Endothelial cell (in vitro differentiated cells): ENCODE measurements around the gene PIGA. TPM values are rescaled to one million over a fixed set of nuclear protein-coding genes. Genes with fewer than 3 reads are reported as not detected.

ENCODE experiments used
- DNase-seq: peaks from one replicate; pipeline ENCODE4 v3.0.0; 2021; ENCODE audit warnings: low spot score
- H3K27ac Mint-ChIP-seq: one replicate; pipeline ENCODE4 v1.8.0; 2021; ENCODE audit warnings: mixed read lengths, inconsistent platforms; ENCODE audit not compliant: unreplicated experiment
- H3K27me3 Mint-ChIP-seq: one replicate; pipeline ENCODE4 v1.8.0; 2021; ENCODE audit warnings: mild to moderate bottlenecking, moderate library complexity, mixed read lengths, inconsistent platforms; ENCODE audit not compliant: unreplicated experiment
- H3K36me3 Mint-ChIP-seq: one replicate; pipeline ENCODE4 v1.8.0; 2021; ENCODE audit warnings: mild to moderate bottlenecking, low read depth, mixed read lengths, inconsistent platforms; ENCODE audit not compliant: unreplicated experiment
- H3K4me1 Mint-ChIP-seq: one replicate; pipeline ENCODE4 v1.8.0; 2021; ENCODE audit warnings: mild to moderate bottlenecking, mixed read lengths, inconsistent platforms; ENCODE audit not compliant: unreplicated experiment
- H3K4me3 Mint-ChIP-seq: one replicate; pipeline ENCODE4 v1.8.0; 2021; ENCODE audit warnings: mild to moderate bottlenecking, mixed read lengths, inconsistent platforms; ENCODE audit not compliant: unreplicated experiment
- H3K9me3 Mint-ChIP-seq: one replicate; pipeline ENCODE4 v1.8.0; 2021; ENCODE audit warnings: mixed read lengths, inconsistent platforms; ENCODE audit not compliant: unreplicated experiment
- total RNA-seq: library from RNA; stranded (reverse); fragmentation: NEBNext Ultra II Directional; extraction: Animal tissue kit (Norgen Biotek cat#: 25700); gene quantifications from one replicate; pipeline ENCODE4 v1.2.1, GENCODE V29; 2021; ENCODE audit not compliant: unreplicated experiment
- TF ChIP-seq, protein P1 (sequence below): fragments of 200-600 bp; sonication (generic); IDR thresholded peaks from one replicate; pipeline ENCODE4 v1.5.0; 2021; ENCODE audit warnings: antibody characterized with exemption; ENCODE audit not compliant: unreplicated experiment

The PIGA gene
- total RNA-seq, 1 donor from 2014 or later: 12.8 TPM

DNA sequence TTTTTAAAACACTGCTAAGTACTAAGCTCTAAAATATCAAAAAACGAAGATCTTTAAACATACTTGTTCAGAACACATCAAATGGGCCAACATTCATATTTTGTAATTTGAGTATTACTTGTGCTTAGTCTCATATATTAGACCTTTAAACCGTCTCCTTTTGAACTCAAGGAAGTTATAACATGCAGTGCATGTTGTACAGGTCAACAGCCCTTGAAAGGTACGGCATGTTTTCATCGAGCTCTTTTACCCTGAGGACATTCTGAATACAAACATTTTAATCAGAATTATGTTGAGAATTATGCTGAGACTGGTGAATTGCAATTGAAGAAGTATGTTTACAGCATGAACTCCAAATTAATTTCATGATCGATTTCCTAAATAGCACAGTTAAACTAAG lies 12.9 kb downstream of the PIGA start:
- TF ChIP-seq, protein P1, sequence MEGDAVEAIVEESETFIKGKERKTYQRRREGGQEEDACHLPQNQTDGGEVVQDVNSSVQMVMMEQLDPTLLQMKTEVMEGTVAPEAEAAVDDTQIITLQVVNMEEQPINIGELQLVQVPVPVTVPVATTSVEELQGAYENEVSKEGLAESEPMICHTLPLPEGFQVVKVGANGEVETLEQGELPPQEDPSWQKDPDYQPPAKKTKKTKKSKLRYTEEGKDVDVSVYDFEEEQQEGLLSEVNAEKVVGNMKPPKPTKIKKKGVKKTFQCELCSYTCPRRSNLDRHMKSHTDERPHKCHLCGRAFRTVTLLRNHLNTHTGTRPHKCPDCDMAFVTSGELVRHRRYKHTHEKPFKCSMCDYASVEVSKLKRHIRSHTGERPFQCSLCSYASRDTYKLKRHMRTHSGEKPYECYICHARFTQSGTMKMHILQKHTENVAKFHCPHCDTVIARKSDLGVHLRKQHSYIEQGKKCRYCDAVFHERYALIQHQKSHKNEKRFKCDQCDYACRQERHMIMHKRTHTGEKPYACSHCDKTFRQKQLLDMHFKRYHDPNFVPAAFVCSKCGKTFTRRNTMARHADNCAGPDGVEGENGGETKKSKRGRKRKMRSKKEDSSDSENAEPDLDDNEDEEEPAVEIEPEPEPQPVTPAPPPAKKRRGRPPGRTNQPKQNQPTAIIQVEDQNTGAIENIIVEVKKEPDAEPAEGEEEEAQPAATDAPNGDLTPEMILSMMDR: no peak
- Mint-ChIP-seq H3K4me1 (no peaks in the 10 kb centered on the region), H3K27ac (no peak overlapping the region), H3K27me3 (no peaks in the 10 kb centered on the region), H3K4me3 (no peak overlapping the region), H3K36me3 (no peaks in the 10 kb centered on the region), H3K9me3 (no peaks in the 10 kb centered on the region)
- DNase-seq: no peak

DNA sequence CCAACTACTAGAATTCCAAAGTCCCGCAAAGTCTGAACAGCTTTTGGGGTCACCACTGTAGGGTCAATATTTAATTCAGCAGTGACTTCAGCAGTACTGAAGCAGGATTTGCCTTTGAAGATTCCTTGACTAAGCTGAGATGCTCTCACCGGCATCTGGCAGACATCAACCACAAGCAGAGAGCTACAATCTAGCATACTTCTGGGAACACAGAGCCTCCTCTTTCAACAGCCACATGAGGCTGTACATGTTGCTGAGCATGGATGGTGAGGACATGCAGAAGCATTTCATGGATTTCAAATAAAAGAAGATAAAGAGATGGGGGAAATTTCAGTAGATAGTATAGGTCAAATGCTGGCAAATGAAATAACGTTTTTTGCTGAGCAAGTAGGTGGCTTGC lies 13.3 kb downstream of the PIGA start:
- Mint-ChIP-seq H3K36me3 (no peaks in the 10 kb centered on the region), H3K27me3 (no peaks in the 10 kb centered on the region), H3K27ac (no peak overlapping the region), H3K4me1 (no peaks in the 10 kb centered on the region), H3K9me3 (no peaks in the 10 kb centered on the region), H3K4me3 (no peak overlapping the region)
- TF ChIP-seq, protein P1: no peak
- no peak for DNase-seq

DNA sequence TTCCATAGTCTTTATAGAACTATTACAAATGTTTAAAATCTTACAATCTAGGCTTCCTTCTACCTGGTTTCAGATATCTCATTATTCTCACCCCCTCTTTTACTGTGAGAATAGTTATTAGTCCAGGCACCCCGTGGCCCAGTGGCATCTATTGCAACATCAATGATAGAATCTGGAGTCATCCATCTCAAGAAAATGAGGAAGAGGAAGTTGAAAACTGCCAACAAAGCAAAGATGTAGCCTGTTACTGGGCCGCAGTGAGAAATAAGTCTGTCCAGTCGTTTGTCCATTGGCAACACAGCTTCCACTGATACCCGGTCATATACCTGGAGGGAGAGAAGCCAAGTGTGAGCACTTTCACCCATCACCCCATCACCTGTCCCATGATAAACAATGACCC lies 13.9 kb downstream of the PIGA start:
- TF ChIP-seq, protein P1: no peak
- no peak overlapping the region for H3K4me3 Mint-ChIP-seq
- no peaks in the 10 kb centered on the region for H3K36me3 Mint-ChIP-seq
- no peak overlapping the region for H3K27ac Mint-ChIP-seq
- H3K9me3 Mint-ChIP-seq: no peaks in the 10 kb centered on the region
- H3K4me1 Mint-ChIP-seq: no peaks in the 10 kb centered on the region
- no peak for DNase-seq
- no peaks in the 10 kb centered on the region for H3K27me3 Mint-ChIP-seq

DNA sequence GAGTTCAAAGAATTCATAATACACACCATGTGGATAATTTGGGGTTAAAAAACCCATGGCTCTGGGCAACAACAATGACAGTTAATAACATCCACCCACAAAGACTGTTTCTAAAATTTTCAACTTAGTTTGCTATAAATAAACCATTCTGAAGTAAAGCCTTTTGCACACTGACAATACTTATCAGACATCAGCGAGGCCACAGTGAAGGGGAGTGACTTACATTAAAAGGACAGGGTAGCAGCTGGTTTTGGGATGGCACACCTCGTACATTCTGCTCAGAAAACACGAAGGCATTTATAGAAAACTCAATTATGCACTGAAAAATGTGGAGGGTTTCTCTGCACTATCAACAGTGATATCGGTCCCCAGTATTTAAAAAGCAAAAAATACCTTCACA lies 15.0 kb downstream of the PIGA start:
- DNase-seq: no peak
- H3K9me3 Mint-ChIP-seq: no peaks in the 10 kb centered on the region
- H3K4me3 Mint-ChIP-seq: no peak overlapping the region
- TF ChIP-seq, protein P1: no peak
- no peaks in the 10 kb centered on the region for H3K4me1 Mint-ChIP-seq
- H3K36me3 Mint-ChIP-seq: no peaks in the 10 kb centered on the region
- no peak overlapping the region for H3K27ac Mint-ChIP-seq
- H3K27me3 Mint-ChIP-seq: no peaks in the 10 kb centered on the region

DNA sequence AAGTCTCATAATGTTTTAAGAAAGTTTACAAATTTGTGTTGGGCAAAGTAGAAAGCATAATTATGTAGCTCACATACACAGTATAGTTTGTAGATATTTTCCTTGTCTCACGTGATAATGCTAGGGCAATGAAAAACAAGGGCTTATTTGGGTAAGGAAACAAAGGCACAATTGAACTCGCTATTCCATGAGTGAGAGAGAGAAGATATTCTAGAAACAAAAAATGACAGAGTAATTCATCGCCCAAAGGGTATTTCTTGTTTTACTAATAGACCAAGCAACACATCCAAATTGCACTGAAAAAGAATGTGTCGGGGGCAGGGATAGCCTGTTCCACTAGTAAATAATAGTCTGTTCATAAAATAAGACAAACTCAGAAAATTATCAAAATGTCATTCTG lies 16.2 kb downstream of the PIGA start:
- DNase-seq: no peak
- Mint-ChIP-seq H3K36me3 (no peaks in the 10 kb centered on the region), H3K4me3 (no peak overlapping the region), H3K27me3 (no peaks in the 10 kb centered on the region), H3K9me3 (no peaks in the 10 kb centered on the region), H3K4me1 (no peaks in the 10 kb centered on the region), H3K27ac (no peak overlapping the region)
- TF ChIP-seq, protein P1: no peak
